PC-9 (cell line): ENCODE data around the gene SCAP. TPM values are rescaled to one million over a fixed set of nuclear protein-coding genes. Genes with fewer than 3 reads are reported as not detected.
"Not testable (repeated sequence)": the region's sequence is repeated elsewhere in the genome, so short reads cannot be mapped to it uniquely, and the experiment has no call there.

Source experiments
- BruUV-seq: library from RNA; stranded (reverse); fragments of 400-500 nt; replicated peaks from 2 replicates; lab custom pipeline; 2021; lab: Mats Ljungman, UMichigan
- CTCF ChIA-PET: fragments of 300-600 bp; sonication (Branson Sonifier 250); formaldehyde crosslinking; loops from one replicate; lab custom pipeline; 2022; ENCODE audit warnings: antibody characterized with exemption; lab: Charles Lee
- POLR2A ChIA-PET: fragments of 300-600 bp; sonication (Branson Sonifier 250); formaldehyde crosslinking; loops from one replicate; lab custom pipeline; 2022; ENCODE audit warnings: antibody characterized with exemption; ENCODE audit not compliant: unreplicated experiment; lab: Charles Lee
- DNase-seq, 2 experiments: peaks; one replicate each; pipeline versions ENCODE4 v3.0.0 to v3.0.0-alpha.2; 2015 to 2022; ENCODE audit warnings: mixed read lengths in 1 of 2
- H2AFZ ChIP-seq: fragments of 200-600 bp; sonication (generic); 2 replicates; pipeline ENCODE4 v1.8.1; 2017; ENCODE audit warnings: antibody characterized with exemption
- H3F3A ChIP-seq: fragments of 200-600 bp; sonication (generic); 2 replicates; pipeline ENCODE4 v1.8.1; 2017; ENCODE audit warnings: antibody characterized with exemption, mild to moderate bottlenecking, low read depth; ENCODE audit not compliant: insufficient read depth
- H3K27ac ChIP-seq: fragments of 200-600 bp; sonication (generic); 2 replicates; pipeline ENCODE4 v1.6.1; 2016; ENCODE audit warnings: mixed run types
- H3K27me3 ChIP-seq: fragments of 200-600 bp; sonication (generic); 2 replicates; pipeline ENCODE4 v1.6.1; 2016; ENCODE audit warnings: low read depth, mixed run types; ENCODE audit not compliant: insufficient read depth
- H3K36me3 ChIP-seq: fragments of 200-600 bp; sonication (generic); 2 replicates; pipeline ENCODE4 v1.6.1; 2016; ENCODE audit warnings: low read depth, mixed run types
- H3K4me1 ChIP-seq: fragments of 200-600 bp; sonication (generic); replicated peaks from 2 replicates; pipeline ENCODE4 v1.6.1; 2016; ENCODE audit warnings: mixed run types; ENCODE audit not compliant: insufficient read depth
- H3K4me2 ChIP-seq: fragments of 200-600 bp; sonication (generic); 2 replicates; pipeline ENCODE4 v1.6.1; 2017; ENCODE audit warnings: mixed run types
- H3K4me3 ChIP-seq: fragments of 200-600 bp; sonication (generic); 2 replicates; pipeline ENCODE4 v1.6.1; 2016; ENCODE audit warnings: mixed run types
- H3K79me2 ChIP-seq: fragments of 200-600 bp; sonication (generic); 2 replicates; pipeline ENCODE4 v1.6.1; 2017; ENCODE audit warnings: low read depth, mixed run types
- H3K9me2 ChIP-seq: fragments of 200-600 bp; sonication (generic); 2 replicates; pipeline ENCODE4 v1.8.1; 2017; ENCODE audit warnings: mild to moderate bottlenecking; ENCODE audit not compliant: insufficient read depth
- H3K9me3 ChIP-seq: fragments of 200-600 bp; sonication (generic); 2 replicates; pipeline ENCODE4 v1.8.1; 2016; ENCODE audit warnings: low read depth; ENCODE audit not compliant: insufficient read depth
- H4K20me1 ChIP-seq: fragments of 200-600 bp; sonication (generic); 2 replicates; pipeline ENCODE4 v1.8.1; 2017; ENCODE audit not compliant: insufficient read depth
- EZH2 ChIP-seq: fragments of 200-600 bp; sonication (generic); IDR thresholded peaks from 2 replicates; pipeline ENCODE4 v1.8.0; 2017; ENCODE audit warnings: antibody characterized with exemption, low read depth
- intact Hi-C: fragments of 100-400 bp; cut with micrococcal nuclease; formaldehyde crosslinking; loops from one replicate; pipeline ENCODE4 v1.10.0; 2022; ENCODE audit not compliant: unreplicated experiment
- total RNA-seq: library from RNA; stranded (reverse); gene quantifications from 2 replicates; pipeline ENCODE4 v1.2.3, GENCODE V29; 2021
- TF ChIP-seq, protein P1 (sequence below): fragments of 200-600 bp; sonication (generic); conservative IDR thresholded peaks from 2 replicates; pipeline ENCODE4 v1.6.1; 2017; ENCODE audit warnings: mixed run types, antibody characterized with exemption, mild to moderate bottlenecking, moderate library complexity

SCAP gene
- total RNA-seq, 1 experiment from 2014 or later: 71.5 TPM

DNA sequence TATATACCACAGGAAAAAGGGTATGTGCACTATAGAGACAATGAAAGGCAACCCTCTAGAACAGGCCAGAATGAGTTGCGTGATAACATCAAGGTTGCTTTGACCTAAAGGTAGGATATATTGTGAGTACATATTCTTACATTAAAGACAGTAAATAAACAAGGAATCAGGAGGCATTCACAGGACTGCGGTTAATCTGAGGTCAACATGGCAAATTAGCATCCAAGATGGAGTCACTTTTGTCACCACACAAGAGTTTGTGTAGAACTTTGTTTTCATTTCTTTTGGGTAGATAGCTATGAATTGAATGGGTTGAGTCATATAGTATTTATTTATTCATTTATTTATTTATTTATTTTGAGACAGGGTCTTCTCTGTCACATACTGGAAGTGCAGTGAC lies 11.5 kb upstream of the SCAP start:
- TF ChIP-seq EZH2: no peak
- TF ChIP-seq, protein P1, sequence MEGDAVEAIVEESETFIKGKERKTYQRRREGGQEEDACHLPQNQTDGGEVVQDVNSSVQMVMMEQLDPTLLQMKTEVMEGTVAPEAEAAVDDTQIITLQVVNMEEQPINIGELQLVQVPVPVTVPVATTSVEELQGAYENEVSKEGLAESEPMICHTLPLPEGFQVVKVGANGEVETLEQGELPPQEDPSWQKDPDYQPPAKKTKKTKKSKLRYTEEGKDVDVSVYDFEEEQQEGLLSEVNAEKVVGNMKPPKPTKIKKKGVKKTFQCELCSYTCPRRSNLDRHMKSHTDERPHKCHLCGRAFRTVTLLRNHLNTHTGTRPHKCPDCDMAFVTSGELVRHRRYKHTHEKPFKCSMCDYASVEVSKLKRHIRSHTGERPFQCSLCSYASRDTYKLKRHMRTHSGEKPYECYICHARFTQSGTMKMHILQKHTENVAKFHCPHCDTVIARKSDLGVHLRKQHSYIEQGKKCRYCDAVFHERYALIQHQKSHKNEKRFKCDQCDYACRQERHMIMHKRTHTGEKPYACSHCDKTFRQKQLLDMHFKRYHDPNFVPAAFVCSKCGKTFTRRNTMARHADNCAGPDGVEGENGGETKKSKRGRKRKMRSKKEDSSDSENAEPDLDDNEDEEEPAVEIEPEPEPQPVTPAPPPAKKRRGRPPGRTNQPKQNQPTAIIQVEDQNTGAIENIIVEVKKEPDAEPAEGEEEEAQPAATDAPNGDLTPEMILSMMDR: no peak
- intact Hi-C loops: no loop called here
- no peak overlapping the region for H3K4me2 ChIP-seq
- BruUV-seq: no TSS peak
- H3K4me3 ChIP-seq: no peak overlapping the region
- no peaks in the 10 kb centered on the region; the same call in 1 of the 2 replicates for H3F3A ChIP-seq
- H2AFZ ChIP-seq: no peak overlapping the region
- no peak overlapping the region for H3K27ac ChIP-seq
- H3K27me3 ChIP-seq: no peaks in the 10 kb centered on the region
- no peaks in the 10 kb centered on the region for H3K36me3 ChIP-seq
- no peaks in the 10 kb centered on the region for H3K4me1 ChIP-seq
- H3K9me3 ChIP-seq: no peaks in the 10 kb centered on the region
- no peaks in the 10 kb centered on the region for H3K79me2 ChIP-seq
- ChIA-PET CTCF (no interaction called here), POLR2A (interaction anchor here (0.5 kb wide), 1 partner anchor 73 kb away, joined by 3 read pairs; no protein-coding TSS in a partner anchor)
- no peak for DNase-seq
- no peaks in the 10 kb centered on the region for H4K20me1 ChIP-seq
- H3K9me2 ChIP-seq: no peaks in the 10 kb centered on the region

DNA sequence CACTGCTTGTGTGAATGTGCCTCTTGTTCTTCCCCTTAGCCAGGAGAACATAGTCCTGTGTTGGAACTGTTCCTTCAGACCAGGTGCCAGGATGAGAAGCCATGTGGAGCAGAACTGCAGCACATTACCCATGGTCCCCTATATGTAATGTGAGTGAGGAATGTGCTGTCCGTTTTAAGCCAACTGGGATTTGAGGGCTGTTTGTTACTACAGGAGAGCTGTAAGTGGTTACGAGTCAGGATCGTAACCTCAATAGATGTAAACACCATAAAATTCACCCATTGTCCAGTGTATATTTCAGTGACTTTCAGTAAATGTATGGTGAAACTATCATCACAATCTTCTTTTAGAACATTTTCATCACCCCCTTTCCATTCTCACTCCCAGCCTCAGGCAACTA lies 10.1 kb upstream of the SCAP start:
- intact Hi-C loops: no loop called here
- ChIA-PET CTCF (interaction anchor here (0.6 kb wide), 1 partner anchor 672 kb away, joined by 4 read pairs; no protein-coding TSS in a partner anchor), POLR2A (interaction anchor here (0.6 kb wide), 1 partner anchor 91 kb away, joined by 6 read pairs; no protein-coding TSS in a partner anchor)
- Histone ChIP-seq H3K9me2 (no peaks in the 10 kb centered on the region), H3K79me2 (no peaks in the 10 kb centered on the region), H3K4me1 (no peaks in the 10 kb centered on the region), H3K4me3 (no peak overlapping the region), H4K20me1 (no peaks in the 10 kb centered on the region), H3K27me3 (no peaks in the 10 kb centered on the region), H3K4me2 (no peak overlapping the region), H3K27ac (no peak overlapping the region), H2AFZ (no peak overlapping the region), H3K36me3 (no peaks in the 10 kb centered on the region), H3F3A (no peaks in the 10 kb centered on the region; the same call in 1 of the 2 replicates), H3K9me3 (no peaks in the 10 kb centered on the region)
- TF ChIP-seq, protein P1: no peak
- no peak for TF ChIP-seq EZH2
- no TSS peak for BruUV-seq
- DNase-seq: no peak

DNA sequence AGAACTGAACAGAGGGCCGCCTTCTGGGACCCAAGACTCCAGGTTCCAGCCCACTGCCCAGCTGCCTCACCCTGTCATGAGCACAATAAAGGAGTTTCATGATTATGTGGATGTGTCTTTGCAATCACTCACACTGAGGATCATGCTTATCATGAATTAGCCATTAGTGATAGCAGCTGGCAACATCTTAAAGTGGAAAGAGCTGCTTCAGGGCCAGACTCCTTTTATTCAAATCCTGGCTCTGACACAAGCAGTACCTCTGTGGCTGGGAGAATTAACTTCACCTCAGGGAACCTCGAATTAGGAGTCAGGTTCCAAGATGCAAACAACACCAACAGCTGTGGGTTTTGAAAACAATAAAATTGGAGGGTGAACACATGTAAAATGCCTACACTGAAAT lies 6.6 kb upstream of the SCAP start:
- intact Hi-C loops: no loop called here
- no peaks in the 10 kb centered on the region; the same call in 1 of the 2 replicates for H3F3A ChIP-seq

DNA sequence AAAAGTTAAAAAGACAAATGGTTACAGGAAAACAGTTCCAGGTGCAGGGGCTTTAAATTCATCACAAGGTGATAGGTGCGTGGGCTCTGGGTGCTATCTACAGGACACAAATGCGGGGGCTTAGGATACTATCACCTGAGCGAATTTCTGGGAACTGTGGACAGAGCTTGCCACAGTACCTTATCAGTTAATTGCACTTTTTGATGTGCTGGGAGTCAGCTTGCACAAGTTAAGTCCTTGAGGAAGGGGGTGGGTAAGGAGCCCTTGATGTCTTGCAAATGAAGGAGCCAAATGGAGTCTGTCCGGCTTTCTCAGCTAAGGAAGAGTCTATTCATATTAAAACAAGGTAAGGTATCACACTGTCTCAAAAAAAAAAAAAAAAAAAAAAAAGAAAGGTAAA lies 6.0 kb upstream of the SCAP start:
- H3K27me3 ChIP-seq, H3K36me3 ChIP-seq, H3K27ac ChIP-seq, BruUV-seq, H3K4me2 ChIP-seq, H3K9me2 ChIP-seq, H3K79me2 ChIP-seq, H3K4me3 ChIP-seq, H3F3A ChIP-seq, DNase-seq, H4K20me1 ChIP-seq, H3K4me1 ChIP-seq, H3K9me3 ChIP-seq, POLR2A ChIA-PET, H2AFZ ChIP-seq, intact Hi-C loops, CTCF ChIA-PET: not testable (repeated sequence)

More for the DNA sequence above, 6.6 kb upstream of the SCAP start:
- TF ChIP-seq, protein P1: no peak
- no peak for TF ChIP-seq EZH2
- Histone ChIP-seq H3K9me3 (no peaks in the 10 kb centered on the region), H4K20me1 (no peaks in the 10 kb centered on the region), H3K27ac (no peak overlapping the region), H3K79me2 (no peaks in the 10 kb centered on the region), H3K36me3 (no peaks in the 10 kb centered on the region), H2AFZ (no peak overlapping the region), H3K4me3 (no peak overlapping the region), H3K4me1 (no peaks in the 10 kb centered on the region), H3K27me3 (no peaks in the 10 kb centered on the region), H3K9me2 (no peaks in the 10 kb centered on the region), H3K4me2 (no peak overlapping the region)
- no TSS peak for BruUV-seq
- CTCF ChIA-PET: no interaction called here
- DNase-seq: no peak
- POLR2A ChIA-PET: no interaction called here

DNA sequence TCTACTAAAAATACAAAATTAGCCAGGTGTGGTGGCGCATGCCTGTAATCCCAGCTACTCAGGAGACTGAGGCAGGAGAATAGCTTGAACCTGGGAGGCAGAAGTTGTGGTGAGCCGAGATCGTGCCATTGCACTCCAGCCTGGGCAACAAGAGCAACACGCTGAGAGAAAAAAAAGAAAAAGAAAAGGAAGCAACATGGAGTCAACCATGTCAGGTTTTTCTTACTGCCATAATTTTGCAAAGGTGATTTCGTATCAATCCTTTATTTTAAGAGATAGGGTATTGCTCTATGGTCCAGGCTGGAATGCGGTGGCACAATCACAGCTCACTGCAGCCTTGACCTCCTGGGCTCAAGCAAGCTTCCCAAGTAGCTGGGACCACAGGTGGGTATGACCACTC lies 4.5 kb upstream of the SCAP start:
- H3F3A ChIP-seq, H3K4me1 ChIP-seq, DNase-seq, H3K27me3 ChIP-seq, intact Hi-C loops, BruUV-seq, H3K36me3 ChIP-seq, H3K4me3 ChIP-seq, H3K9me3 ChIP-seq, H3K79me2 ChIP-seq, POLR2A ChIA-PET, H2AFZ ChIP-seq, H3K4me2 ChIP-seq, H4K20me1 ChIP-seq, H3K9me2 ChIP-seq, H3K27ac ChIP-seq: not testable (repeated sequence)
- CTCF ChIA-PET: interaction anchor here (0.6 kb wide), 1 partner anchor 70 kb away, joined by 6 read pairs; no protein-coding TSS in a partner anchor
